ENCODE results near the gene CTBP1. TPM values are rescaled to one million over a fixed set of nuclear protein-coding genes. Genes with fewer than 3 reads are reported as not detected.

CTBP1 gene
- 165 TPM for total RNA-seq (ENCODE audit: unreplicated experiment)
- long read RNA-seq, partial matches to known transcripts: 3 of 16 reads
- long read RNA-seq, other reads (novel, unspliced or antisense): 13 of 16 reads

DNA sequence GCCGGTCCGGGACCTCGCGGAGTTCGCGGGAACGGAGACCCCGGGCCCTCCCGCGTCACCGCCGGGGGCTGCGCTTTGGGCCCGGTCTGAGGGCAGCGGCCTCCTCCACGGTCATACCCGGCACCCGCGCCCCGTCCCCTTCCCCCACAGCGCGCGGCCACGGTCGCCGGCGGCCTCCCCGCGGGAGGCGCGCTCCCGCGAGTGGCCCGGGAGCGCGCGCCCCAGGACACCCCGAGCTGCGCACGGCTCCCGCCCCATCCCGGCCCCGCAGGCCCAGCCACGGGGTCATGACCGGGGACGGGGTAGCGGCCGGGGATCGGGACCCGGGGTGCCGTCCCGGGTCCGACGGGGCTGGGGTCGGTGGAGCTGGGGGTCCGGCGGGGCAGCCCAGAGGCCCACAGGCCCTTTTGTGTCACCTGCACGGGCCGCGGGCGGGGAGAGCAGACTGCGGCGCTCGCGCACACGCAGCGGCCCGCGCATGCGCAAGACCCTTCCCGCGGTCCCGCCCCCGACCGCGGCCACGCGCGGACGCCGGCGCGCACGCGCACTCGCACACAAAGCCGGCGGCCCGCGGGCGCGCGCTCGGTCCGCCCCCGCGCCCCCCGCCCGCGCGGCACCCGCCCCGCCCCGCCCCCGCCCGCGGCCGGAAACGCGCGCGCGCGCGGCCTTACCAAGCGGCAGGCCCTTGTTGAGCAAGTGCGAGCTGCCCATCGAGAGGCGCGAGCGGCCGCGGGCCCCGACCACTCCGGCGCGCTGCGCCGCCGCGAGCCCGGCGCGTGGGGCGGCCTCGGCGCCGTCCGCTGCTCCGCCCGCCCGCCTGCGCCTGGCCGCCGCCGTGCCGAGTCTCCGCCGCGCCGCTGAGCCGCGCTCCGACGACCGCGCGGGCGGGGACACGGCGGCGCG lies at the start of gene CTBP1:
TSS of gene CTBP1 (minus strand) at position 886 of the 903 bp plus-strand sequence. CDS start 7,799 bp downstream, outside the sequence.
- Mint-ChIP-seq H3K9me3 (ENCODE audit: unreplicated experiment) (peaks cover 9% of the 10 kb centered on the region), H3K27me3 (ENCODE audit: unreplicated experiment) (peaks cover 13% of the 10 kb centered on the region), H3K27ac (ENCODE audit: unreplicated experiment) (peak within 1 kb of the TSS; percentile 77), H3K4me3 (ENCODE audit: unreplicated experiment) (peak within 1 kb of the TSS; percentile 87), H3K36me3 (ENCODE audit: low read depth, unreplicated experiment) (peaks cover 37% of the 10 kb centered on the region), H3K4me1 (ENCODE audit: unreplicated experiment) (peaks cover 30% of the 10 kb centered on the region)
- peak; percentile 87 for DNase-seq (ENCODE audit: low spot score)
- TF ChIP-seq, protein P1, sequence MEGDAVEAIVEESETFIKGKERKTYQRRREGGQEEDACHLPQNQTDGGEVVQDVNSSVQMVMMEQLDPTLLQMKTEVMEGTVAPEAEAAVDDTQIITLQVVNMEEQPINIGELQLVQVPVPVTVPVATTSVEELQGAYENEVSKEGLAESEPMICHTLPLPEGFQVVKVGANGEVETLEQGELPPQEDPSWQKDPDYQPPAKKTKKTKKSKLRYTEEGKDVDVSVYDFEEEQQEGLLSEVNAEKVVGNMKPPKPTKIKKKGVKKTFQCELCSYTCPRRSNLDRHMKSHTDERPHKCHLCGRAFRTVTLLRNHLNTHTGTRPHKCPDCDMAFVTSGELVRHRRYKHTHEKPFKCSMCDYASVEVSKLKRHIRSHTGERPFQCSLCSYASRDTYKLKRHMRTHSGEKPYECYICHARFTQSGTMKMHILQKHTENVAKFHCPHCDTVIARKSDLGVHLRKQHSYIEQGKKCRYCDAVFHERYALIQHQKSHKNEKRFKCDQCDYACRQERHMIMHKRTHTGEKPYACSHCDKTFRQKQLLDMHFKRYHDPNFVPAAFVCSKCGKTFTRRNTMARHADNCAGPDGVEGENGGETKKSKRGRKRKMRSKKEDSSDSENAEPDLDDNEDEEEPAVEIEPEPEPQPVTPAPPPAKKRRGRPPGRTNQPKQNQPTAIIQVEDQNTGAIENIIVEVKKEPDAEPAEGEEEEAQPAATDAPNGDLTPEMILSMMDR (IDR thresholded peaks at IDR 0.05; ENCODE audit: unreplicated experiment): no peak

DNA sequence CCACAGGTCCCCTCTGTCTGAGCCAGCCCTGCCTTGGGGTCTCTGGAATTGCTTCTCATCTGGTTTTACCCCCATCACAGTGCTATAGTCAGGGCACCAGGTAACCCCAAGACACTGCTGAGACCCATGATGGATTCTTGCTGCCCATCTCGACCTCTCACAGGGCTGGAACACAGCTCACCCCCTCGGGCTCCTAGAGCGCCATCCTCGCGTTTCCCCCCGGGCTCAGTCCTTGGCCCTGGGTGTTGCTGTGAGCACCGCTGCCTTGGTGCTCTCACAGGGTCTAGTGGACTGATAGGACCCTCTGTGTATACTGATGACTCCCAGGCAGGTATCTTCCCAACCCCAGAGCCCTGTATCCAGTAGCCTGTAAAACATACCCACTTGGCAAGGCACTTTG lies 49.5 kb upstream of the CTBP1 start:
- no peak overlapping the region for H3K27ac Mint-ChIP-seq (ENCODE audit: unreplicated experiment)
- peaks cover 25% of the 10 kb centered on the region for H3K36me3 Mint-ChIP-seq (ENCODE audit: low read depth, unreplicated experiment)
- H3K27me3 Mint-ChIP-seq (ENCODE audit: unreplicated experiment): peaks cover 3% of the 10 kb centered on the region
- TF ChIP-seq, protein P1 (IDR thresholded peaks at IDR 0.05; ENCODE audit: unreplicated experiment): no peak
- peaks cover 20% of the 10 kb centered on the region for H3K4me1 Mint-ChIP-seq (ENCODE audit: unreplicated experiment)
- no peak overlapping the region for H3K4me3 Mint-ChIP-seq (ENCODE audit: unreplicated experiment)
- DNase-seq (ENCODE audit: low spot score): no peak
- H3K9me3 Mint-ChIP-seq (ENCODE audit: unreplicated experiment): no peaks in the 10 kb centered on the region

DNA sequence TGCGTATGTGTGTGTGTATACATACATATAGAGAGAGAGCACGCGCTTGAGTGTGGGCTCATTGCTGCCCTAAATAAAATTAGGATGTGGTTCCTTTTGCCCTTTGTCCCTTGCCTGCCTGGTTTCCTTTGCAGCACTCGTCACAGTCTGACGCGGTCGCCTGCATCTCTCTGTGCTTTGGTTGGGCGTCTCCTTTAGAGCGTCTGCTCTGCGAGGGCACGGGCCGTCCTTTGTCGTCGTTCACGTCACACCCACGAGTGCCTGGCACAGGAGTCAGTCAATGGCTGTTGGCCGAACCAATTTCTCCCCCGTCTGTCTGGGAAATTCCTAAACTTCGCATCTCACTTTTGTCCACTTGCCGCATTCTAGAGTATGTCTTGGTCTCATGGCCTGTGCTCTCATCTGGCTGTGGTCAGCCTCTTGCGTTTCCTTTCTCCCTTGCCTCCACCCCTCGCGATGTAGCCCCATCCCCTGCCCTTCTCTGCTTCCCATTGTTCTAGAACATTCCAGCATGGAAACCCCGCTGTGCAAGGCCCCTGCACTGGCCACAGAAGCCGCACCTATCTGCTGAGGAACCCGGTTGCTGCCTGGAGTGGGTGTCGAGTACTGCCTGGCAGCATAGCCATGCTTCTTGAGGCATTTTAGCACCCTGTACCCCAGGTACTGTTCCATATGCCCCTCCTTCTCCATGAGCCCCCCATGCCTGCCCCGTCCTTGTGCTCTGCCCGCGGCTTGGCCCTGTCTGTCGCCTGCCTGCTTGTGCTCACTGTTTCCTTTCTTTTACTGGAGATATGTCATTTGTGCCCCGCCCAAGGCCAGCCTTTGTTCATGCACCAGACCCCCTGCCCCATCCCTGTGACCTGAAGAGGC lies 48.8 kb upstream of the CTBP1 start:
- Mint-ChIP-seq H3K27me3 (ENCODE audit: unreplicated experiment) (peaks cover 3% of the 10 kb centered on the region), H3K27ac (ENCODE audit: unreplicated experiment) (peak overlapping the region; percentile 59), H3K9me3 (ENCODE audit: unreplicated experiment) (no peaks in the 10 kb centered on the region), H3K4me3 (ENCODE audit: unreplicated experiment) (peak overlapping the region; percentile 59), H3K4me1 (ENCODE audit: unreplicated experiment) (peaks cover 20% of the 10 kb centered on the region), H3K36me3 (ENCODE audit: low read depth, unreplicated experiment) (peaks cover 25% of the 10 kb centered on the region)
- TF ChIP-seq, protein P1 (IDR thresholded peaks at IDR 0.05; ENCODE audit: unreplicated experiment): no peak
- no peak for DNase-seq (ENCODE audit: low spot score)

DNA sequence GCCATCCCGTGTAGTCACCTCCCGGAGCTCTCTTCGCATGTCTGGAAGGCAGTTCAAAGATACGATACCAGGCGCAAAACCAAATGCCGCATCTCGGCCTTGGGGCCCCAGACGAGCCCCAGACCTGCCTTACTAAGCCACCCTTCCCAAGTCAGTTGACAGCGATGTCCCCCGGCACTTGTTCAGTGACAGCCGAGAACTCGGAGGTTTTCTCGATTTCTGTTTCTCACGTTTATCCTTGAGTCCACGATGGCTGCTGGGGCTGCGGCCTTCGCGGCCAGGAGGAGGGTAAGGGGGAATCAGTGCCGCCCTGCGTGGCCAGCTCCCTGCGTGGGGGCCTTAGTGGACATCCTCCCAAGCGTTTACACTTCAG lies 48.1 kb upstream of the CTBP1 start:
- Mint-ChIP-seq H3K27ac (ENCODE audit: unreplicated experiment) (peak overlapping the region; percentile 25), H3K4me1 (ENCODE audit: unreplicated experiment) (peaks cover 20% of the 10 kb centered on the region), H3K36me3 (ENCODE audit: low read depth, unreplicated experiment) (peaks cover 26% of the 10 kb centered on the region), H3K9me3 (ENCODE audit: unreplicated experiment) (no peaks in the 10 kb centered on the region), H3K27me3 (ENCODE audit: unreplicated experiment) (peaks cover 5% of the 10 kb centered on the region), H3K4me3 (ENCODE audit: unreplicated experiment) (no peak overlapping the region)
- DNase-seq (ENCODE audit: low spot score): no peak
- TF ChIP-seq, protein P1 (IDR thresholded peaks at IDR 0.05; ENCODE audit: unreplicated experiment): no peak

Measured in endothelial cell (in vitro differentiated cells).